IMR-90 (cell line): ENCODE data around the gene LCN10. TPM values are rescaled to one million over a fixed set of nuclear protein-coding genes. Genes with fewer than 3 reads are reported as not detected.

Source experiments
- ATAC-seq: fragments of 200-7000 bp; cut with Tn5 transposase; 2 replicates; pipeline ENCODE4 v1.9.1; 2020; ENCODE audit warnings: low read depth, mild to moderate bottlenecking, moderate library complexity
- BruUV-seq: library from RNA; stranded (reverse); fragments of 400-500 nt; replicated peaks from 2 replicates; lab custom pipeline; 2021; lab: Mats Ljungman, UMichigan
- CTCF ChIA-PET: fragments of 300-600 bp; formaldehyde crosslinking; extraction: SDS; loops from one replicate; lab custom pipeline; 2021; ENCODE audit warnings: antibody characterized with exemption; lab: Yijun Ruan, JAX
- POLR2A ChIA-PET: fragments of 300-600 bp; sonication (Branson Sonifier 250); formaldehyde crosslinking; loops from one replicate; lab custom pipeline; 2022; ENCODE audit warnings: antibody characterized with exemption; ENCODE audit not compliant: unreplicated experiment; lab: Charles Lee
- DNase-seq: peaks from one replicate; pipeline ENCODE4 v3.0.0; 2013
- H2AFZ ChIP-seq: replicated peaks from 2 replicates; pipeline ENCODE3; 2013; ENCODE audit warnings: low read length, mild to moderate bottlenecking; ENCODE audit not compliant: poor library complexity
- H2AK5ac ChIP-seq: 2 replicates; pipeline ENCODE4 v1.6.1; 2013; ENCODE audit warnings: low read depth, low read length, inconsistent platforms
- H2AK9ac ChIP-seq: replicated peaks from 2 replicates; pipeline ENCODE3; 2013; ENCODE audit warnings: mild to moderate bottlenecking, low read depth, low read length, moderate library complexity; ENCODE audit not compliant: poor library complexity
- H2BK120ac ChIP-seq: 2 replicates; pipeline ENCODE4 v1.6.1; 2013; ENCODE audit warnings: low read depth, low read length, inconsistent platforms
- H2BK15ac ChIP-seq: 3 replicates; pipeline ENCODE4 v1.6.1; 2013; ENCODE audit warnings: low read depth, low read length, inconsistent platforms
- H2BK20ac ChIP-seq: 2 replicates; pipeline ENCODE4 v1.6.1; 2013; ENCODE audit warnings: low read depth, mild to moderate bottlenecking, inconsistent platforms, low read length, moderate library complexity
- H2BK5ac ChIP-seq: 2 replicates; pipeline ENCODE4 v1.6.1; 2013; ENCODE audit warnings: mild to moderate bottlenecking, low read depth, low read length, inconsistent platforms; ENCODE audit not compliant: poor library complexity, severe bottlenecking
- H3K14ac ChIP-seq: replicated peaks from 2 replicates; pipeline ENCODE4 v1.6.1; 2013; ENCODE audit warnings: low read depth, low read length, inconsistent platforms
- H3K18ac ChIP-seq: 2 replicates; pipeline ENCODE4 v1.6.1; 2013; ENCODE audit warnings: low read depth, low read length, control low read depth
- H3K23ac ChIP-seq: 2 replicates; pipeline ENCODE4 v1.6.1; 2013; ENCODE audit warnings: low read depth, low read length, inconsistent platforms
- H3K27ac ChIP-seq: 2 replicates; pipeline ENCODE4 v1.5.1; 2013; ENCODE audit warnings: mild to moderate bottlenecking, control low read depth, low read length; ENCODE audit not compliant: insufficient read depth
- H3K27me3 ChIP-seq: 2 replicates; pipeline ENCODE4 v1.6.1; 2013; ENCODE audit warnings: low read length; ENCODE audit not compliant: control insufficient read depth, insufficient read depth
- H3K36me3 ChIP-seq: 2 replicates; pipeline ENCODE4 v1.6.1; 2013; ENCODE audit warnings: low read length, mixed read lengths; ENCODE audit not compliant: control insufficient read depth, insufficient read depth
- H3K4ac ChIP-seq: 2 replicates; pipeline ENCODE4 v1.6.1; 2013; ENCODE audit warnings: low read depth, low read length, inconsistent platforms
- H3K4me1 ChIP-seq: 2 replicates; pipeline ENCODE4 v1.6.1; 2013; ENCODE audit warnings: low read length, mixed read lengths; ENCODE audit not compliant: control insufficient read depth, insufficient read depth
- H3K4me2 ChIP-seq: 2 replicates; pipeline ENCODE4 v1.6.1; 2013; ENCODE audit warnings: low read depth, mild to moderate bottlenecking, control low read depth, low read length, moderate library complexity
- H3K4me3 ChIP-seq: 2 replicates; pipeline ENCODE4 v1.5.1; 2013; ENCODE audit warnings: low read depth, mild to moderate bottlenecking, control low read depth, low read length, moderate library complexity; ENCODE audit not compliant: insufficient read depth
- H3K56ac ChIP-seq: 2 replicates; pipeline ENCODE4 v1.6.1; 2013; ENCODE audit warnings: low read length, inconsistent platforms; ENCODE audit not compliant: insufficient read depth; ENCODE audit errors: extremely low read depth
- H3K79me1 ChIP-seq, 2 experiments: 2 replicates each; pipeline ENCODE4 v1.6.1; 2013; ENCODE audit warnings: low read length in 2 of 2, inconsistent platforms in 1 of 2, low read depth in 1 of 2
- H3K9ac ChIP-seq: 2 replicates; pipeline ENCODE4 v1.6.1; 2013; ENCODE audit warnings: low read depth, low read length, control low read depth
- H3K9me1 ChIP-seq: 2 replicates; pipeline ENCODE4 v1.6.1; 2013; ENCODE audit warnings: low read length, inconsistent platforms; ENCODE audit not compliant: insufficient read depth
- H3K9me3 ChIP-seq: 2 replicates; pipeline ENCODE4 v1.6.1; 2013; ENCODE audit warnings: low read length; ENCODE audit not compliant: control insufficient read depth, insufficient read depth
- H4K20me1 ChIP-seq: 2 replicates; pipeline ENCODE4 v1.6.1; 2013; ENCODE audit warnings: low read length, inconsistent platforms; ENCODE audit not compliant: insufficient read depth
- H4K5ac ChIP-seq: 2 replicates; pipeline ENCODE4 v1.6.1; 2013; ENCODE audit warnings: mild to moderate bottlenecking, low read depth, low read length, control low read depth
- H4K8ac ChIP-seq, 2 experiments: 2 replicates each; pipeline ENCODE4 v1.6.1; 2013; ENCODE audit warnings: low read depth in 2 of 2, low read length in 2 of 2, control low read depth in 1 of 2, inconsistent platforms in 1 of 2
- H4K91ac ChIP-seq: 2 replicates; pipeline ENCODE4 v1.6.1; 2013; ENCODE audit warnings: low read depth, low read length, inconsistent platforms; ENCODE audit not compliant: insufficient read depth
- BHLHE40 ChIP-seq: fragments of 150-350 bp; IDR thresholded peaks from 2 replicates; pipeline ENCODE4 v1.6.1; 2016; ENCODE audit warnings: mild to moderate bottlenecking, low read depth, low read length
- CEBPB ChIP-seq: IDR thresholded peaks from 2 replicates; pipeline ENCODE4 v1.6.1; 2012; ENCODE audit warnings: low read depth, low read length, improper control_type of control experiment
- CHD1 ChIP-seq: IDR thresholded peaks from 2 replicates; pipeline ENCODE4 v1.6.1; 2012; ENCODE audit warnings: low read depth, low read length, improper control_type of control experiment
- CTCF ChIP-seq: conservative IDR thresholded peaks from 2 replicates; pipeline ENCODE4 v1.5.1; 2012; ENCODE audit warnings: mild to moderate bottlenecking, low read depth, low read length, improper control_type of control experiment
- FOS ChIP-seq: fragments of 150-350 bp; IDR thresholded peaks from 2 replicates; pipeline ENCODE4 v1.6.1; 2016; ENCODE audit warnings: low read depth, low read length
- MAFK ChIP-seq: IDR thresholded peaks from 2 replicates; pipeline ENCODE4 v1.6.1; 2012; ENCODE audit warnings: low read depth, low read length, improper control_type of control experiment
- MAZ ChIP-seq: IDR thresholded peaks from 2 replicates; pipeline ENCODE4 v1.6.1; 2012; ENCODE audit warnings: low read depth, mild to moderate bottlenecking, low read length, improper control_type of control experiment, moderate library complexity, borderline replicate concordance
- MXI1 ChIP-seq: IDR thresholded peaks from 2 replicates; pipeline ENCODE4 v1.6.1; 2012; ENCODE audit warnings: low read depth, mild to moderate bottlenecking, low read length, moderate library complexity, borderline replicate concordance
- NFE2L2 ChIP-seq: fragments of 150-350 bp; IDR thresholded peaks from 2 replicates; pipeline ENCODE4 v1.6.1; 2016; ENCODE audit warnings: low read depth, mild to moderate bottlenecking, low read length
- POLR2A ChIP-seq: IDR thresholded peaks from 2 replicates; pipeline ENCODE4 v1.6.1; 2012; ENCODE audit warnings: mild to moderate bottlenecking, low read depth, low read length
- RAD21 ChIP-seq: IDR thresholded peaks from 2 replicates; pipeline ENCODE4 v1.6.1; 2012; ENCODE audit warnings: low read length, improper control_type of control experiment
- RCOR1 ChIP-seq: IDR thresholded peaks from 2 replicates; pipeline ENCODE4 v1.6.1; 2012; ENCODE audit warnings: mild to moderate bottlenecking, low read length, improper control_type of control experiment; ENCODE audit not compliant: insufficient replicate concordance
- RFX5 ChIP-seq: IDR thresholded peaks from 2 replicates; pipeline ENCODE4 v1.8.0; 2012; ENCODE audit warnings: low read depth, mild to moderate bottlenecking, low read length, moderate library complexity
- SMC3 ChIP-seq: fragments of 150-350 bp; IDR thresholded peaks from 2 replicates; pipeline ENCODE4 v1.6.1; 2016; ENCODE audit warnings: low read depth, mild to moderate bottlenecking, antibody characterized with exemption, low read length, moderate library complexity
- USF2 ChIP-seq: fragments of 150-350 bp; IDR thresholded peaks from 2 replicates; pipeline ENCODE4 v1.6.1; 2017; ENCODE audit warnings: mild to moderate bottlenecking, antibody characterized with exemption, low read length, low read depth
- WGBS, 2 experiments: methylation state at CpG; one replicate each; pipeline versions ENCODE4 v1.1.5 to v1.1.7; 2013; ENCODE audit warnings: missing lambda C conversion rate in 2 of 2; ENCODE audit not compliant: insufficient read length in 1 of 2; ENCODE audit errors: extremely low coverage in 2 of 2; 5-methylcytosine and 5-hydroxymethylcytosine counted together
- dilution Hi-C: fragments of 300-500 bp; cut with HindIII; formaldehyde crosslinking; loops from one replicate; pipeline ENCODE4 v1.14.3; 2018; ENCODE audit warnings: low sequenced_read_pairs; ENCODE audit not compliant: unreplicated experiment
- in situ Hi-C: fragments of 300-500 bp; cut with MboI; formaldehyde crosslinking; loops from 3 replicates; pipeline ENCODE4 v1.14.3; 2019; ENCODE audit warnings: low sequenced_read_pairs, inconsistent platforms, mixed read lengths
- intact Hi-C: fragments of 100-400 bp; cut with micrococcal nuclease; formaldehyde crosslinking; loops from 2 replicates; pipeline ENCODE4 v1.10.0; 2022
- polyA plus RNA-seq, 3 experiments: library from polyadenylated mRNA; depleted of rRNA; stranded (reverse); fragments of >200 nt; gene quantifications; 2 replicates each; pipeline ENCODE4 v1.2.3, GENCODE V29; 2012; ENCODE audit warnings: low replicate concordance in 1 of 3
- total RNA-seq: library from RNA; depleted of rRNA; stranded (reverse); fragments of >200 nt; gene quantifications from 2 replicates; pipeline ENCODE4 v1.2.3, GENCODE V29; 2012
- TF ChIP-seq, protein P1 (sequence below): fragments of 150-350 bp; IDR thresholded peaks from 2 replicates; pipeline ENCODE4 v1.6.1; 2016; ENCODE audit warnings: low read depth, mild to moderate bottlenecking, low read length, moderate library complexity, borderline replicate concordance

LCN10 gene
- total and polyA plus RNA-seq, 2 of the 4 experiments (the other 2 are of a cell fraction): not detected

- Histone ChIP-seq H3K9ac (no peak overlapping the region), H3K4me3 (no peak overlapping the region), H3K4ac (no peak overlapping the region), H3K4me2 (no peak overlapping the region), H3K18ac (no peak overlapping the region), H4K91ac (no peak overlapping the region), H2BK20ac (no peak overlapping the region), H3K27me3 (peaks cover 19% of the 10 kb centered on the region), H2BK5ac (no peak overlapping the region), H4K5ac (no peak overlapping the region), H3K79me1 (no peaks in the 10 kb centered on the region), H3K4me1 (no peaks in the 10 kb centered on the region), H3K27ac (no peak overlapping the region), H4K20me1 (no peaks in the 10 kb centered on the region), H4K8ac (no peak overlapping the region), H3K36me3 (no peaks in the 10 kb centered on the region), H3K9me1 (no peaks in the 10 kb centered on the region), H3K56ac (no peak overlapping the region), H3K23ac (no peak overlapping the region), H2AK5ac (no peak overlapping the region), H2AK9ac (no peak overlapping the region), H2BK15ac (no peak overlapping the region), H2BK120ac (no peak overlapping the region), H3K9me3 (no peaks in the 10 kb centered on the region), H2AFZ (no peak overlapping the region), H3K14ac (no peak overlapping the region)
- dilution Hi-C loops (no loop called here), intact Hi-C loops (no loop called here), in situ Hi-C loops (no loop called here)
- TF ChIP-seq POLR2A (no peak), RFX5 (no peak), FOS (no peak), MAZ (no peak), CEBPB (no peak), MXI1 (no peak), BHLHE40 (no peak), CHD1 (no peak), CTCF (no peak), SMC3 (no peak), NFE2L2 (no peak), RCOR1 (no peak), RAD21 (no peak), USF2 (no peak), MAFK (no peak)
- TF ChIP-seq, protein P1, sequence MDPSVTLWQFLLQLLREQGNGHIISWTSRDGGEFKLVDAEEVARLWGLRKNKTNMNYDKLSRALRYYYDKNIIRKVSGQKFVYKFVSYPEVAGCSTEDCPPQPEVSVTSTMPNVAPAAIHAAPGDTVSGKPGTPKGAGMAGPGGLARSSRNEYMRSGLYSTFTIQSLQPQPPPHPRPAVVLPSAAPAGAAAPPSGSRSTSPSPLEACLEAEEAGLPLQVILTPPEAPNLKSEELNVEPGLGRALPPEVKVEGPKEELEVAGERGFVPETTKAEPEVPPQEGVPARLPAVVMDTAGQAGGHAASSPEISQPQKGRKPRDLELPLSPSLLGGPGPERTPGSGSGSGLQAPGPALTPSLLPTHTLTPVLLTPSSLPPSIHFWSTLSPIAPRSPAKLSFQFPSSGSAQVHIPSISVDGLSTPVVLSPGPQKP: no peak
- POLR2A ChIA-PET: no interaction called here
- no TSS peak for BruUV-seq
- CTCF ChIA-PET: no interaction called here
- 100% methylated on average over 1 of the region's 7 CpGs; no CpG with 5 or more reads in 1 of the 2 experiments for WGBS, 2 experiments
- DNase-seq (peak; percentile 47), ATAC-seq (peak; percentile 42; the same call in 1 of the 2 replicates)
Observed at GRCh38 chr9:136705564-136705963, 37.2 kb downstream of the LCN10 start.
